Mammary epithelial cell (primary cell): ENCODE results near the gene ZBTB22.

Experiments
- EZH2 ChIP-seq: IDR thresholded peaks from 2 replicates; pipeline ENCODE4 v1.6.1; 2012; ENCODE audit warnings: low read length, inconsistent platforms, borderline replicate concordance
- TF ChIP-seq, protein P1 (sequence below), 2 donors: IDR thresholded peaks in 1 of 2; conservative IDR thresholded peaks in 1 of 2; 2 replicates each; pipeline ENCODE4 v1.5.1; 2011 to 2012; ENCODE audit warnings: inconsistent platforms in 2 of 2, low read length in 2 of 2, mild to moderate bottlenecking in 2 of 2, control low read depth in 1 of 2, low read depth in 1 of 2; ENCODE audit not compliant: insufficient read depth in 1 of 2; ENCODE audit errors: extremely low read depth in 1 of 2

DNA sequence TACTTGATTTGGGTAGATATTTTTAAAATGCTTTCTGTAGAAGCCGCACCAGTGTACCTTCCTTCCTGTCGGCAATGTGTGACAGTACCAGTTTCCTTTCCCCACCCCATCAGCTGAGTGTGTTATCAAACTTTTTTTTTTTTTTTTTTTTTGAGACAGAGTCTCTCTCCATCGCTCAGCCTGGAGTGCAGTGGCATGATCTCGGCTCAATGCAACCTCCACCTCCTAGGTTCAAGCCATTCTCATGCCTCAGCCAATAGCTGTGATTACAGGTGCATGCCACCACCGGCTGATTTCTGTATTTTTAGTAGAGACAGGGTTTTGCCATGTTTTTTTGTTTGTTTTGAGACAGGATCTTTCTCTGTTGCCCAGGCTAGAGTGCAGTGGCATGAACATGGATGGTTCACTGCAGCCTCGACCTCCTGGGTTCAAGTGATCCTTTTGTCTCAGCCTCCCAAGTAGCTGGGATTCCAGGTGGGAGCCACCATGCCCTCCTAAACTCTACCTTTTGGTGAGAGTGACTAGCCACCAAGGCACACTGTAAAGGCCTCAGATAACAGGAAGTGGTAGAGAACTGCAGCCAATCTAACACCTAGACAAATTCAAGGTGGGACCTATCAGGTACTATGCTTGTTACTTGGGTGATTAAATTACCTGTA, 26.5 kb upstream of the ZBTB22 start:
- TF ChIP-seq, protein P1, sequence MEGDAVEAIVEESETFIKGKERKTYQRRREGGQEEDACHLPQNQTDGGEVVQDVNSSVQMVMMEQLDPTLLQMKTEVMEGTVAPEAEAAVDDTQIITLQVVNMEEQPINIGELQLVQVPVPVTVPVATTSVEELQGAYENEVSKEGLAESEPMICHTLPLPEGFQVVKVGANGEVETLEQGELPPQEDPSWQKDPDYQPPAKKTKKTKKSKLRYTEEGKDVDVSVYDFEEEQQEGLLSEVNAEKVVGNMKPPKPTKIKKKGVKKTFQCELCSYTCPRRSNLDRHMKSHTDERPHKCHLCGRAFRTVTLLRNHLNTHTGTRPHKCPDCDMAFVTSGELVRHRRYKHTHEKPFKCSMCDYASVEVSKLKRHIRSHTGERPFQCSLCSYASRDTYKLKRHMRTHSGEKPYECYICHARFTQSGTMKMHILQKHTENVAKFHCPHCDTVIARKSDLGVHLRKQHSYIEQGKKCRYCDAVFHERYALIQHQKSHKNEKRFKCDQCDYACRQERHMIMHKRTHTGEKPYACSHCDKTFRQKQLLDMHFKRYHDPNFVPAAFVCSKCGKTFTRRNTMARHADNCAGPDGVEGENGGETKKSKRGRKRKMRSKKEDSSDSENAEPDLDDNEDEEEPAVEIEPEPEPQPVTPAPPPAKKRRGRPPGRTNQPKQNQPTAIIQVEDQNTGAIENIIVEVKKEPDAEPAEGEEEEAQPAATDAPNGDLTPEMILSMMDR (conservative IDR thresholded peaks at IDR 0.05 in 1 of 2, IDR thresholded peaks at IDR 0.05 in 1 of 2; ENCODE audit: extremely low read depth in 1 of 2, insufficient read depth in 1 of 2, low read depth in 1 of 2, low read length in 2 of 2): no peak
- no peak for TF ChIP-seq EZH2
